Panc1 (cell line): ENCODE data around the gene NUP210.

Experiments
- CTCF ChIP-seq: fragments of 450-650 bp; IDR thresholded peaks from 2 replicates; pipeline ENCODE4 v1.5.1; 2017; ENCODE audit warnings: mild to moderate bottlenecking
- POLR2AphosphoS5 ChIP-seq: IDR thresholded peaks from 2 replicates; pipeline ENCODE4 v1.6.1; 2012; ENCODE audit warnings: mild to moderate bottlenecking, low read depth, low read length, moderate library complexity
- SIN3A ChIP-seq: IDR thresholded peaks from 2 replicates; pipeline ENCODE4 v1.6.1; 2012; ENCODE audit warnings: low read depth, mild to moderate bottlenecking, low read length, moderate library complexity, borderline replicate concordance; ENCODE audit not compliant: insufficient read depth

- TF ChIP-seq CTCF (no peak), SIN3A (no peak), POLR2AphosphoS5 (no peak)
Measured at GRCh38 chr3:13433912-13434311, 13.8 kb upstream of the NUP210 start.
